GM12878 (cell line): ENCODE results near the gene CTRB2. TPM values are rescaled to one million over a fixed set of nuclear protein-coding genes. Genes with fewer than 3 reads are reported as not detected.

Experiments
- ATAC-seq: fragments of 200-7000 bp; cut with Tn5 transposase; 3 replicates; pipeline ENCODE4 v1.9.1; 2020; ENCODE audit warnings: mild to moderate bottlenecking, moderate library complexity
- BruUV-seq: library from RNA; stranded (reverse); fragments of 400-500 nt; replicated peaks from 2 replicates; lab custom pipeline; 2021; lab: Mats Ljungman, UMichigan
- CTCF ChIA-PET: fragments of 300-600 bp; sonication (Branson Sonifier 250); formaldehyde crosslinking; extraction: SDS; loops from one replicate; lab custom pipeline; 2021; ENCODE audit warnings: inconsistent platforms; lab: Yijun Ruan, JAX
- POLR2A ChIA-PET: fragments of 350-600 bp; formaldehyde crosslinking; extraction: SDS; loops from one replicate; lab custom pipeline; 2021; ENCODE audit warnings: inconsistent platforms; lab: Charles Lee
- RAD21 ChIA-PET: fragments of 300-600 bp; sonication (Branson Sonifier 250); formaldehyde crosslinking; loops from one replicate; lab custom pipeline; 2023; ENCODE audit warnings: antibody characterized with exemption; ENCODE audit not compliant: unreplicated experiment; lab: Charles Lee
- SMC1A ChIA-PET: fragments of 300-600 bp; sonication (Branson Sonifier 250); formaldehyde crosslinking; loops from one replicate; lab custom pipeline; 2023; ENCODE audit not compliant: unreplicated experiment, uncharacterized antibody; lab: Charles Lee
- DNase-seq: peaks from one replicate; pipeline ENCODE4 v3.0.0-alpha.2; 2011; ENCODE audit warnings: low read depth, low spot score
- FAIRE-seq: peaks from 3 replicates; lab custom pipeline; 2011; peaks lifted over from hg19 to GRCh38; lab: Jason Lieb, UNC
- H2AFZ ChIP-seq: 2 replicates; pipeline ENCODE4 v1.6.0; 2011; ENCODE audit warnings: low read depth, low read length, control low read depth; ENCODE audit not compliant: control insufficient read depth
- H3K27ac ChIP-seq: 2 replicates; pipeline ENCODE4 v1.5.1; 2011; ENCODE audit warnings: control low read depth; ENCODE audit not compliant: control insufficient read depth, insufficient read depth
- H3K27me3 ChIP-seq, 2 experiments: replicated peaks in 1 of 2; 2 replicates each; pipeline versions ENCODE4 v1.6.0 to v1.6.1; 2011; ENCODE audit warnings: low read length in 1 of 2; ENCODE audit not compliant: control insufficient read depth in 2 of 2, insufficient read depth in 2 of 2
- H3K36me3 ChIP-seq, 2 experiments: 2 replicates each; pipeline ENCODE4 v1.5.1; 2011; ENCODE audit warnings: low read length in 1 of 2; ENCODE audit not compliant: control insufficient read depth in 2 of 2, insufficient read depth in 2 of 2
- H3K4me1 ChIP-seq: 2 replicates; pipeline ENCODE4 v1.6.1; 2011; ENCODE audit warnings: mild to moderate bottlenecking, low read length, moderate library complexity, mixed read lengths; ENCODE audit not compliant: control insufficient read depth, insufficient read depth
- H3K4me2 ChIP-seq: 2 replicates; pipeline ENCODE4 v1.6.0; 2011; ENCODE audit warnings: control low read depth; ENCODE audit not compliant: control insufficient read depth, insufficient read depth
- H3K4me3 ChIP-seq: fragments of 200-600 bp; sonication (generic); 2 replicates; pipeline ENCODE4 v1.5.1; 2016
- H3K79me2 ChIP-seq: 2 replicates; pipeline ENCODE4 v1.6.0; 2011; ENCODE audit warnings: low read length; ENCODE audit not compliant: control insufficient read depth, insufficient read depth
- H3K9ac ChIP-seq: 2 replicates; pipeline ENCODE4 v1.8.0; 2011; ENCODE audit warnings: low read length, control low read depth, mixed read lengths; ENCODE audit not compliant: control insufficient read depth, insufficient read depth
- H3K9me3 ChIP-seq: replicated peaks from 3 replicates; pipeline ENCODE4 v1.5.1; 2011; ENCODE audit warnings: mild to moderate bottlenecking, low read length; ENCODE audit not compliant: control insufficient read depth, insufficient read depth
- H4K20me1 ChIP-seq: 2 replicates; pipeline ENCODE4 v1.6.0; 2011; ENCODE audit not compliant: control insufficient read depth, insufficient read depth
- ATF3 ChIP-seq: IDR thresholded peaks from 2 replicates; pipeline ENCODE4 v1.6.1; 2011; ENCODE audit warnings: low read depth, mild to moderate bottlenecking, low read length, moderate library complexity, borderline replicate concordance; ENCODE audit errors: extremely low read depth
- BMI1 ChIP-seq: fragments of 450-650 bp; IDR thresholded peaks from 2 replicates; pipeline ENCODE4 v1.6.1; 2016; ENCODE audit warnings: mild to moderate bottlenecking, moderate library complexity, borderline replicate concordance
- CHD2 ChIP-seq: IDR thresholded peaks from 2 replicates; pipeline ENCODE4 v1.6.1; 2011; ENCODE audit warnings: low read depth, low read length, improper control_type of control experiment, borderline replicate concordance
- IRF3 ChIP-seq: fragments of 450-650 bp; IDR thresholded peaks from 2 replicates; pipeline ENCODE4 v1.6.1; 2014; ENCODE audit warnings: mild to moderate bottlenecking
- MEF2A ChIP-seq: IDR thresholded peaks from 2 replicates; pipeline ENCODE4 v1.6.1; 2011; ENCODE audit warnings: low read depth, mild to moderate bottlenecking, low read length, moderate library complexity; ENCODE audit not compliant: insufficient read depth
- PBX3 ChIP-seq: IDR thresholded peaks from 2 replicates; pipeline ENCODE4 v1.6.1; 2011; ENCODE audit warnings: mild to moderate bottlenecking, low read depth, low read length, moderate library complexity; ENCODE audit not compliant: insufficient replicate concordance
- RBBP5 ChIP-seq: fragments of 200-600 bp; sonication (generic); conservative IDR thresholded peaks from 2 replicates; pipeline ENCODE4 v1.6.1; 2016
- RFX5 ChIP-seq: IDR thresholded peaks from 2 replicates; pipeline ENCODE4 v1.6.1; 2011; ENCODE audit warnings: low read depth, low read length, improper control_type of control experiment
- RUNX3 ChIP-seq: IDR thresholded peaks from 2 replicates; pipeline ENCODE4 v1.6.1; 2012; ENCODE audit warnings: low read length, inconsistent platforms
- SIN3A ChIP-seq: IDR thresholded peaks from 2 replicates; pipeline ENCODE4 v1.6.1; 2012; ENCODE audit warnings: low read depth, low read length, improper control_type of control experiment
- SKIL ChIP-seq: fragments of 450-650 bp; IDR thresholded peaks from 2 replicates; pipeline ENCODE4 v1.6.1; 2017; ENCODE audit warnings: mild to moderate bottlenecking, low read depth, inconsistent platforms; ENCODE audit not compliant: poor library complexity, severe bottlenecking
- SREBF1 ChIP-seq: IDR thresholded peaks from 2 replicates; pipeline ENCODE4 v1.6.1; 2012; ENCODE audit warnings: mild to moderate bottlenecking, low read length
- STAT3 ChIP-seq: IDR thresholded peaks from 2 replicates; pipeline ENCODE4 v1.6.1; 2011; ENCODE audit warnings: low read depth, low read length, improper control_type of control experiment
- TARDBP ChIP-seq: IDR thresholded peaks from 2 replicates; pipeline ENCODE4 v1.6.1; 2016; ENCODE audit warnings: borderline replicate concordance
- YY1 ChIP-seq: IDR thresholded peaks from 2 replicates; pipeline ENCODE4 v1.6.1; 2011; ENCODE audit warnings: low read depth, mild to moderate bottlenecking, low read length
- ZBTB33 ChIP-seq: fragments of 450-650 bp; IDR thresholded peaks from 2 replicates; pipeline ENCODE4 v1.6.1; 2017; ENCODE audit warnings: mild to moderate bottlenecking
- ZZZ3 ChIP-seq: IDR thresholded peaks from 2 replicates; pipeline ENCODE4 v1.6.1; 2011; ENCODE audit warnings: low read depth; ENCODE audit not compliant: control insufficient read depth, insufficient read length
- WGBS: methylation state at CpG from one replicate; pipeline ENCODE4 v1.1.6; 2016; ENCODE audit warnings: low lambda C conversion rate; ENCODE audit not compliant: insufficient replicate concordance, insufficient coverage; ENCODE audit errors: missing lambda C conversion rate; 5-methylcytosine and 5-hydroxymethylcytosine counted together
- in situ Hi-C: fragments of 300-500 bp; cut with MboI; formaldehyde crosslinking; loops from 9 replicates; pipeline ENCODE4 v1.14.3; 2018; ENCODE audit warnings: mixed read lengths
- intact Hi-C: fragments of 100-400 bp; cut with micrococcal nuclease; formaldehyde crosslinking; loops from one replicate; pipeline ENCODE4 v1.14.2; 2022; ENCODE audit not compliant: unreplicated experiment
- polyA plus RNA-seq, 11 experiments: library from polyadenylated mRNA; depleted of rRNA in 4 of 11; unstranded in 6 of 11; stranded (reverse) in 5 of 11; fragments of >200 nt; fragmentation: Nextera tagmentation in 4 of 11; fragmentation: Illumina TruSeq in 1 of 11; extraction: Ambion mirVana in 4 of 11; extraction: Trizol in 1 of 11; gene quantifications; 1 replicate in 1 of 11; 2 replicates in 10 of 11; pipeline versions ENCODE4 v1.2.1 to v1.2.3, GENCODE V29; 2011 to 2016; ENCODE audit warnings: inconsistent platforms in 2 of 11, missing spikeins in 2 of 11, low read depth in 1 of 11
- total RNA-seq, 4 experiments: library from RNA; depleted of rRNA in 3 of 4; stranded (reverse); fragments of >200 nt in 3 of 4; fragmentation: Illumina TruSeq in 1 of 4; extraction: Trizol in 1 of 4; gene quantifications; 2 replicates each; pipeline versions ENCODE4 v1.2.1 to v1.2.3, GENCODE V29; 2013 to 2021

Gene CTRB2
- total and polyA plus RNA-seq, 10 of the 15 experiments (the other 5 are each of a cell fraction or from before 2014, with no cell fraction given) = 9.4 TPM; not detected in 9

GRCh38 chr16:75188832-75189477 is 18.0 kb downstream of the CTRB2 start:
- FAIRE-seq (no peak), ATAC-seq (no peak)
- ChIA-PET POLR2A (no interaction called here), RAD21 (no interaction called here)
- no peak overlapping the region for H3K4me3 ChIP-seq
- H3K4me2 ChIP-seq = no peak overlapping the region
- TF ChIP-seq MEF2A = no peak
- TF ChIP-seq SKIL = no peak
- no peak for TF ChIP-seq ATF3
- TF ChIP-seq SIN3A = no peak
- TF ChIP-seq STAT3 = no peak
- TF ChIP-seq CHD2 = no peak
- TF ChIP-seq ZBTB33 = no peak
- TF ChIP-seq BMI1 = no peak
- no peak for TF ChIP-seq ZZZ3
- TF ChIP-seq SREBF1 = no peak
- no peak for TF ChIP-seq PBX3
- TF ChIP-seq TARDBP = no peak
- TF ChIP-seq RBBP5 = no peak
- no peak for TF ChIP-seq RUNX3
- no peak for TF ChIP-seq YY1
- no peak for TF ChIP-seq IRF3
- TF ChIP-seq RFX5 = no peak
- TF ChIP-seq, all 136 proteins: peak for 0
- 71% methylated on average over 14 of the region's 14 CpGs for WGBS
- Histone ChIP-seq H4K20me1 (no peaks in the 10 kb centered on the region), H3K36me3 (no peaks in the 10 kb centered on the region), H3K4me1 (no peaks in the 10 kb centered on the region), H3K9me3 (no peaks in the 10 kb centered on the region), H2AFZ (no peak overlapping the region), H3K9ac (no peak overlapping the region), H3K27me3 (no peaks in the 10 kb centered on the region; a peak in 2 of 4 replicates), H3K27ac (no peak overlapping the region), H3K79me2 (no peaks in the 10 kb centered on the region)
- no TSS peak for BruUV-seq
- SMC1A ChIA-PET = interaction anchor here (1.0 to 1.2 kb wide), 2 partner anchors 10 to 60 kb away, joined by 3 to 5 read pairs; no protein-coding TSS in a partner anchor
- in situ Hi-C loops = no loop called here
- CTCF ChIA-PET = interaction anchor here (0.9 to 3.0 kb wide), 2 partner anchors 10 to 29 kb away, joined by 3 to 12 read pairs; no protein-coding TSS in a partner anchor
- DNase-seq = no peak
- intact Hi-C loops = no loop called here
